GM12873 (cell line): Measurements from ENCODE around the gene A1BG.

Source experiments
- TF ChIP-seq, protein P1 (sequence below): IDR thresholded peaks from 2 replicates; pipeline ENCODE4 v1.5.1; 2012; ENCODE audit warnings: low read depth, mild to moderate bottlenecking, moderate library complexity, low read length, control low read depth; ENCODE audit not compliant: insufficient read depth; ENCODE audit errors: missing control alignments

A1BG gene

DNA sequence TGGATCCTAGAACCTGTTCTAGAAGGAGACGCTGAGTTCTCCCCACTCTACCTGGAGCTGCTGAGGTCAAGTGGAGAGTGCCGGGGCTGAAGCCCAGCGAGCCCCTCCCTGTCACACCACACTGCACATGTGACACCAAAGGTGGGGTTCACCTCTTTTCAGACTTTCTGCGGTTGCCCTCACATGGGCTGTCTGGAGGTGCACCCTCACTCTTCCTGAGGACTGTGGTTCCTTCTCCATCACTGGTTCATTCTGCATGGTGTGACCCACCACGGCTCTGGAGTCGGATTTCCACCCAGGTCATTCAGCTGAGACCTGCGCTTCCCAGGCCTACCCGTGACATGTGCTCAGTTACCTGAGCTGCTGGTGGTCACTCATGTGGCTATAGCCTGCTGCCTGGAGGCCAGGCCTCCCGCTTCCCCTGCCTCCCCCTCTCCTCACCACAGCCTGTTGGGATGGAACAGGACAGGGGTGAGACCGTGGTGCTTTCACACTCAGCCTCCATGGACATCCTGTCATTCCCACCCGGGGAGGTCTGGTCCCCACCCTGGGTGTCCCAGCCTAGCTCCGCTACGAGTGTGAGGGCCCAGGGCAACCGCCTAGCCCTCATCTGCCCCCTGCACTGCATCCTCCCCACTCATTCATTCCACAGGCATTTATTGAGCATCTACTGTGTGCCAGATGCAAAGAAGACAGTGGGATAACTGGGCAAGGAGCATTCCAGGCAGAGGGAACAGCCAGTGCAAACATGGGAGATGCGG lies 605 bp upstream of the A1BG start:
- TF ChIP-seq, protein P1, sequence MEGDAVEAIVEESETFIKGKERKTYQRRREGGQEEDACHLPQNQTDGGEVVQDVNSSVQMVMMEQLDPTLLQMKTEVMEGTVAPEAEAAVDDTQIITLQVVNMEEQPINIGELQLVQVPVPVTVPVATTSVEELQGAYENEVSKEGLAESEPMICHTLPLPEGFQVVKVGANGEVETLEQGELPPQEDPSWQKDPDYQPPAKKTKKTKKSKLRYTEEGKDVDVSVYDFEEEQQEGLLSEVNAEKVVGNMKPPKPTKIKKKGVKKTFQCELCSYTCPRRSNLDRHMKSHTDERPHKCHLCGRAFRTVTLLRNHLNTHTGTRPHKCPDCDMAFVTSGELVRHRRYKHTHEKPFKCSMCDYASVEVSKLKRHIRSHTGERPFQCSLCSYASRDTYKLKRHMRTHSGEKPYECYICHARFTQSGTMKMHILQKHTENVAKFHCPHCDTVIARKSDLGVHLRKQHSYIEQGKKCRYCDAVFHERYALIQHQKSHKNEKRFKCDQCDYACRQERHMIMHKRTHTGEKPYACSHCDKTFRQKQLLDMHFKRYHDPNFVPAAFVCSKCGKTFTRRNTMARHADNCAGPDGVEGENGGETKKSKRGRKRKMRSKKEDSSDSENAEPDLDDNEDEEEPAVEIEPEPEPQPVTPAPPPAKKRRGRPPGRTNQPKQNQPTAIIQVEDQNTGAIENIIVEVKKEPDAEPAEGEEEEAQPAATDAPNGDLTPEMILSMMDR = no peak

DNA sequence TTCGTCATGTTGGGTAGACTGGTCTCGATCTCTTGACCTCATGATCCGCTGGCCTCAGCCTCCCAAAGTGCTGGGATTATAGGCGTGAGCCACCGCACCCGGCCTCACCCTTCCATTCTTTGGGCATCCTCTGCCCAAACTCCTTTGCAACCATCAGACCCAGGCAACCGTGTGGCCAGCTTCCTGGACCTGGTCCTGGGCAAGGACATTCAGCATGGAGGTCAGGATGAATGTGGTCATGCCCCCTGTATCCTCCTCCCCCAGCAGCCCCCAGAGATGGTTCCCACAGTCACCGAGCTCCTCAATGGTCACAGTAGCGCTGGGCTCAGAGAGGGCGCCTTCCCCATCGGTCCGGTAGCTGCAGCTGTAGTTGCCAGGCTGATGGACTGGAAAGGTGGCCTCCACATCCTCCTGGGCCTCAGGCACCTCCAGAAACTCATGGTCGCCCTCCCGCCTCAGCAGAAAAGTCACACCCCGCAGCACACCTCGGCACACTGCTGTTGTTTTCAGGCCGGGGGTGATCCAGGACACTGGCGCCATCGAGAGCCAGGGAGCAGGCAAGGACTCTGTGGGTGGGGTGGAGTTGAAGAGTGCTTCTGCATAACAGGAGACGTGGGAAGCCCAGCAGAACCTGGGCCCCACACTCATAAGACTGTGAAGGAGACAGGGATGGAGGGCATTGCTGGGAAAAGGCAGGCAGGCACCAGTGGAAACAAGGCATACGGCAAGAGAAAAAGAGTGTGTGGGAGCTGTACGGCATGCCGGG lies 1.1 kb downstream of the A1BG start:
- TF ChIP-seq, protein P1 = no peak

DNA sequence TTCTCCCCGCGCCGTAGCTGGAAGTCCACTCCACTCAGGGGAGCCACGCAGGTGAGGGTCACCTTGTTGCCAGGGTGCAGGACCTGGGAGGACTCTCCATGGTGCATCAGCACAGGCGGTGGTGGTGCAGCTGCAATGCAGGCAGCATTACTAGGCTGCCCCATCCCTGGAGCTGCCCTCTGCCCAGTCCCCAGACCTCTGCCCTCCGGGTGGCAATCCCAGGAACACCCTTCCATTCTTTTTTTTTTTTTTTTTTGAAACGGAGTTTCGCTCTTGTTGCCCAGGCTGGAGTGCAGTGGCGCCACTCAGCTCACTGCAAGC lies 1.8 kb downstream of the A1BG start:
- TF ChIP-seq, protein P1 = no peak

DNA sequence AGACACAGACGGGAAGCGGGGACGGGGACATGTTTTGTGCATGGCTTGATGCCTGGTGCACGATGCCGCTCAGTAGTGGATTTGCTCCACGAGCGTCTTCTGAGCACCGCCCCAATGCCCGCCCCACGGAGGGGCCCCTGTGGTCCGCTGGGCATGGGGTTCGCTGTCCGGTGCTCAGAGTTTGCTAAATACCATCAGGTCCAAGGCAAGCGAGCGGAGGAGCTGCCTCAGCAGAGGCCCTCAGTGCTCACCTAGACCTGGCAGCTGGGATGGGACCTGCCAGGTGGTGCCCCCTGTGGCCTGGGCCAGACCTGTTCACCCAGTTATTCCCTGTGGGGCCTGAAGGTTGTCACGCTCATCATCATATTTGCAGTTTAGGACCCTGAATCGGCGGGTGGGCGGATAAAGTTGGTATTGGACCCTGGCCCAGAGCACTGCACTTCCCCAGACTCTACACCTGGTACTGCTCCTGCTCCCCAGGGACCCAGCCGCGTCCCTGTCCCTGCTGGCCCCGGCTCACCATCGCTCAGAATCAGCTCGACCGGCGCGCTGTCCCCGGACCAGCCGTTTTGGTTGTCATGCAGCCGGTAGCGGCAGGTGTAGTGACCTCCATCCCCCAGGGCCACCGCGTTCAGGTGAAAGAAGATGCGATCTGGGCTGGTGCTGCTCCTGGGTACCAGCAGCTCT lies 2.3 kb downstream of the A1BG start:
- TF ChIP-seq, protein P1 = no peak

DNA sequence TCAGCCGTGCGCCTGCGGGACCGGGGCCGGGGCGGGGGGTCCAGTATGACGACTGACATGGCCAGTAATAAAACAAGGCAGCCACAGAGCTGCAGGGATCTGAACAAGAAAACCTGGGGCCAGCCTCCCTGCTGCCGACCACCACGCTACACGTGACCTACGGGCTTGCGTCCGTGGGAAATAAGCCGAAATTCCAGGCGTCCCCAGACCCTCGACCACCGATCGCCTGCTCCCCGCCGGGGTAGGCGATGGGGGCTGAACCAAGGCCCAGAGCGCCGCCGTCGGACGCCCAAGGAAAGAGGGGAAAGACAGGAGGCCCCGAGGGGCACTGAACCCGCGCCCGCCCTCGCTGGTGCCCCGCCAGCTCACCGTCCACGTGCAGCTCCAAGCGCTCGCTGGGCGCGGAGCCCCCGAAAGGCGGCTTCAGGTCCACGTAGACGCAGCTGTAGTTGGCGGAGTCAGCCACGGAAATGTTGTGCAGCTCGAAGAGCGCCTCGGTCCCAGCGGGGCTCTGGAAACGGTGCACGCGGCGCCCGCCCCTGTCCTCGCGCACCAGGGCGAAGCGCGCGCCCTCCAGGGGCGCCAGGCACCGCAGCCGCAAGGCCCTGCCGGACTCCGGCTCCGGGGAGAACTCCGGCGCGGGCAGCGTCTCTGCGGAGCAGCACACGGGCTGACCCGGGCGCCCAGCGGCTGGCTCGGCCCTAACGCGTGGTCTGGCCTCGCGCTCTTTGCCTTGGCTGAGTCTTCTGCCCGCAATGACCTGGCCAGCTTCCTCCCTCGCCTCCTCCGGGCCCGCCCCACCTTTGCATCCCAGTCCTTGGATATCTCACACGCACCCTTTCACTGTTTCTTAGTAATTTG lies 3.1 kb downstream of the A1BG start:
- TF ChIP-seq, protein P1 = no peak

DNA sequence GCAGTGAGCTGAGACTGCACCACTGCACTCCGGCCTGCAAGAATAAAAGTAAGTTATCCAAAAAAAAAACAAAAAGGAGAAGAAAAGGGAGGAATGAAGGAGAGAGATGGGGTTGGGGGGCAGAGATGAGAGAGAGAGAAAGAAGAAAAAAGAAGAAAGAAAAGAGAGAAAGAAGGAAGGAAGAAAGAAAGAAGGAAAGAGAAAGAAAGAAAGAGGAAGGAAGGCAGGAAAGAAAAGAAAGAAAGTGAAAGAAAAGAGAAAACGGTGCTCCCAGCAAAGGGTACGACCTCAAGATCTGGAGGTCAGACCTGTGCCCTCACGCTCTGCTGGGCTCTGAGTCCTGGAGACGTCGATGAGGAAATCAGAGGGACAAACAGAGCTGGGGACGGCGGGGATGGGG lies 3.7 kb downstream of the A1BG start:
- TF ChIP-seq, protein P1 = no peak
